ENCODE results near the gene TAS2R50. TPM values are rescaled to one million over a fixed set of nuclear protein-coding genes. Genes with fewer than 3 reads are reported as not detected.

The TAS2R50 gene
- total RNA-seq, 1 experiment from 2014 or later, result 0.18 TPM

DNA sequence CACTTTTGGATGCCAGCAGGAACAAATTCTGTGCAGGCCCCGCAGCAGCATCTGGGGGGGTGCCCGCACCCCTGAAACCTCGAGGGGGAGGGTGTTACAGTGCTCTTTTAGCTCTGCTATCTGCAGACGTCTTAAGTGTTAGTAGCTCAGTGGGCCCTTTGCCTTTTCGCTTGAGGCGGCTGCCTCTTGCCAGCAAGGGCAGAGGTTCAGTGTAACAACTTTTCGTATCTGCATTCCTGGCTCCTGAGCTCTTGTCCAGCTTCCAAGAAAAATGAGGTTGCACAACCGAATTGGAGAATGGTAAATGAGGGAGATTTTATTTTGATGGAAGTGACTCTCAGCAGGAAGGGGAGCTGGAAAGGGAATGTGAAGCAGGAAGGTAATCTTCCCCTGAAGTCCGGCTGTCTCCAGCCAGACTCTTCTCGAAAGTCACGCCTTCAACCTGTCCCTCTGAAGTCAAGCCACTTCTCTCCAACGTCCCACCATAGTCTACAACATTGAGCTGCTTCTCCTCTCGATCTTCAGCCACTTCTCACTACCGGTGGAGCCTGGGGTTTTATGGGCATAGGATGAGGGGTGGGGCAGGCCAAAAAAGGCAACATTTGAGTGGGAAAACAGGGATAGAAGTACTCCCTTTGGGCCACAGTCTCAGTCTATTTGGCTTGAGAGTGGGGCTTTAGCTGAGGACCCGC is 17.8 kb downstream of the TAS2R50 start:
- intact Hi-C loops (cut with micrococcal nuclease; ENCODE audit: unreplicated experiment), result no loop called here
- Histone ChIP-seq H3K4me1 (ENCODE audit: control insufficient read depth, insufficient read depth, low read length) (peaks cover 15% of the 10 kb centered on the region; the same call in 1 of the 2 replicates), H3K27ac (ENCODE audit: low read length) (peak overlapping the region; percentile 59), H3K9me3 (ENCODE audit: control insufficient read depth, insufficient read depth, low read depth, low read length) (no peaks in the 10 kb centered on the region), H3K27me3 (ENCODE audit: control insufficient read depth, insufficient read depth, low read length) (no peaks in the 10 kb centered on the region), H3K4me3 (ENCODE audit: low read depth in 2 of 2, low read length in 2 of 2) (no peak overlapping the region), H3K36me3 (ENCODE audit: control insufficient read depth, insufficient read depth, low read length) (no peaks in the 10 kb centered on the region)
- DNase-seq (ENCODE audit: low read depth, low spot score), result no peak
- ChIA-PET POLR2A (no interaction called here), CTCF (no interaction called here)
- in situ Hi-C loops (cut with HindIII; ENCODE audit: low pct_unique_long_range_greater_than_20kb, low sequenced_read_pairs), result no loop called here
- peak; percentile 88 for ATAC-seq
- TF ChIP-seq TCF7L2 (IDR thresholded peaks at IDR 0.05; ENCODE audit: low read depth, low read length) (no peak), POLR2AphosphoS5 (IDR thresholded peaks at IDR 0.05; ENCODE audit: low read depth, low read length) (no peak), SIN3A (IDR thresholded peaks at IDR 0.05; ENCODE audit: borderline replicate concordance, insufficient read depth, low read depth, low read length) (no peak)
- TF ChIP-seq, protein P1, sequence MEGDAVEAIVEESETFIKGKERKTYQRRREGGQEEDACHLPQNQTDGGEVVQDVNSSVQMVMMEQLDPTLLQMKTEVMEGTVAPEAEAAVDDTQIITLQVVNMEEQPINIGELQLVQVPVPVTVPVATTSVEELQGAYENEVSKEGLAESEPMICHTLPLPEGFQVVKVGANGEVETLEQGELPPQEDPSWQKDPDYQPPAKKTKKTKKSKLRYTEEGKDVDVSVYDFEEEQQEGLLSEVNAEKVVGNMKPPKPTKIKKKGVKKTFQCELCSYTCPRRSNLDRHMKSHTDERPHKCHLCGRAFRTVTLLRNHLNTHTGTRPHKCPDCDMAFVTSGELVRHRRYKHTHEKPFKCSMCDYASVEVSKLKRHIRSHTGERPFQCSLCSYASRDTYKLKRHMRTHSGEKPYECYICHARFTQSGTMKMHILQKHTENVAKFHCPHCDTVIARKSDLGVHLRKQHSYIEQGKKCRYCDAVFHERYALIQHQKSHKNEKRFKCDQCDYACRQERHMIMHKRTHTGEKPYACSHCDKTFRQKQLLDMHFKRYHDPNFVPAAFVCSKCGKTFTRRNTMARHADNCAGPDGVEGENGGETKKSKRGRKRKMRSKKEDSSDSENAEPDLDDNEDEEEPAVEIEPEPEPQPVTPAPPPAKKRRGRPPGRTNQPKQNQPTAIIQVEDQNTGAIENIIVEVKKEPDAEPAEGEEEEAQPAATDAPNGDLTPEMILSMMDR (IDR thresholded peaks at IDR 0.05), result no peak
- TF ChIP-seq, protein P2, sequence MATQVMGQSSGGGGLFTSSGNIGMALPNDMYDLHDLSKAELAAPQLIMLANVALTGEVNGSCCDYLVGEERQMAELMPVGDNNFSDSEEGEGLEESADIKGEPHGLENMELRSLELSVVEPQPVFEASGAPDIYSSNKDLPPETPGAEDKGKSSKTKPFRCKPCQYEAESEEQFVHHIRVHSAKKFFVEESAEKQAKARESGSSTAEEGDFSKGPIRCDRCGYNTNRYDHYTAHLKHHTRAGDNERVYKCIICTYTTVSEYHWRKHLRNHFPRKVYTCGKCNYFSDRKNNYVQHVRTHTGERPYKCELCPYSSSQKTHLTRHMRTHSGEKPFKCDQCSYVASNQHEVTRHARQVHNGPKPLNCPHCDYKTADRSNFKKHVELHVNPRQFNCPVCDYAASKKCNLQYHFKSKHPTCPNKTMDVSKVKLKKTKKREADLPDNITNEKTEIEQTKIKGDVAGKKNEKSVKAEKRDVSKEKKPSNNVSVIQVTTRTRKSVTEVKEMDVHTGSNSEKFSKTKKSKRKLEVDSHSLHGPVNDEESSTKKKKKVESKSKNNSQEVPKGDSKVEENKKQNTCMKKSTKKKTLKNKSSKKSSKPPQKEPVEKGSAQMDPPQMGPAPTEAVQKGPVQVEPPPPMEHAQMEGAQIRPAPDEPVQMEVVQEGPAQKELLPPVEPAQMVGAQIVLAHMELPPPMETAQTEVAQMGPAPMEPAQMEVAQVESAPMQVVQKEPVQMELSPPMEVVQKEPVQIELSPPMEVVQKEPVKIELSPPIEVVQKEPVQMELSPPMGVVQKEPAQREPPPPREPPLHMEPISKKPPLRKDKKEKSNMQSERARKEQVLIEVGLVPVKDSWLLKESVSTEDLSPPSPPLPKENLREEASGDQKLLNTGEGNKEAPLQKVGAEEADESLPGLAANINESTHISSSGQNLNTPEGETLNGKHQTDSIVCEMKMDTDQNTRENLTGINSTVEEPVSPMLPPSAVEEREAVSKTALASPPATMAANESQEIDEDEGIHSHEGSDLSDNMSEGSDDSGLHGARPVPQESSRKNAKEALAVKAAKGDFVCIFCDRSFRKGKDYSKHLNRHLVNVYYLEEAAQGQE (IDR thresholded peaks at IDR 0.05; ENCODE audit: insufficient read depth in 1 of 2, low read depth in 2 of 2, low read length in 1 of 2), result no peak
- no TSS peak for BruUV-seq (replicated peaks)

DNA sequence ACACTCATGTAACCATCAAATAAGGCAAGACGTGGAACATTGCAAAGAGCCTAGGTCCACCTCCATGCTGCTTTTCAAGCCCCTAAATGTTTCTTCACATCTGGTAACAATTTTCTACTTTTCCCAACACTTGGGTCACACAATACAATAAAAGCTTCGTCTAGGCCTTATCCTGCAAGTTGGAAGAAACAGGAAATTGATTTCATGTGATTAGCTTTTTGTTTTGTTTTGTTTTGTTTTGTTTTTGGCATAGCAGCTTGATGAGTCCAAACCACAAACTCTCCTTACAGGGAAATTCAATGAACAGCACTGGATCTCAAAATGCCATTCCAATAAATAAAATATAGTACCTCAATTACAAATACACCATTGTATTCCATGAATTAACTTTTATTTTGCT is 19.3 kb downstream of the TAS2R50 start:
- ChIA-PET CTCF (no interaction called here), POLR2A (no interaction called here)
- H3K4me1 ChIP-seq (ENCODE audit: control insufficient read depth, insufficient read depth, low read length), result peaks cover 15% of the 10 kb centered on the region; the same call in 1 of the 2 replicates
- ATAC-seq, result no peak
- DNase-seq (ENCODE audit: low read depth, low spot score), result no peak
- intact Hi-C loops (cut with micrococcal nuclease; ENCODE audit: unreplicated experiment) (no loop called here), in situ Hi-C loops (cut with HindIII; ENCODE audit: low pct_unique_long_range_greater_than_20kb, low sequenced_read_pairs) (no loop called here)
- no TSS peak for BruUV-seq (replicated peaks)
- TF ChIP-seq SIN3A (IDR thresholded peaks at IDR 0.05; ENCODE audit: borderline replicate concordance, insufficient read depth, low read depth, low read length), result no peak
- TF ChIP-seq, protein P1 (IDR thresholded peaks at IDR 0.05), result no peak
- TF ChIP-seq POLR2AphosphoS5 (IDR thresholded peaks at IDR 0.05; ENCODE audit: low read depth, low read length), result no peak
- H3K9me3 ChIP-seq (ENCODE audit: control insufficient read depth, insufficient read depth, low read depth, low read length), result no peaks in the 10 kb centered on the region
- H3K27me3 ChIP-seq (ENCODE audit: control insufficient read depth, insufficient read depth, low read length), result no peaks in the 10 kb centered on the region
- H3K27ac ChIP-seq (ENCODE audit: low read length), result no peak overlapping the region; the same call in 1 of the 2 replicates
- H3K4me3 ChIP-seq (ENCODE audit: low read depth in 2 of 2, low read length in 2 of 2), result no peak overlapping the region
- no peaks in the 10 kb centered on the region for H3K36me3 ChIP-seq (ENCODE audit: control insufficient read depth, insufficient read depth, low read length)
